Measurements from ENCODE around the gene DCC. TPM values are rescaled to one million over a fixed set of nuclear protein-coding genes. Genes with fewer than 3 reads are reported as not detected.

Gene DCC
- total and polyA plus RNA-seq, 9 of the 15 experiments (the other 6 are each of a cell fraction or from before 2014, with no cell fraction given) = not detected

DNA sequence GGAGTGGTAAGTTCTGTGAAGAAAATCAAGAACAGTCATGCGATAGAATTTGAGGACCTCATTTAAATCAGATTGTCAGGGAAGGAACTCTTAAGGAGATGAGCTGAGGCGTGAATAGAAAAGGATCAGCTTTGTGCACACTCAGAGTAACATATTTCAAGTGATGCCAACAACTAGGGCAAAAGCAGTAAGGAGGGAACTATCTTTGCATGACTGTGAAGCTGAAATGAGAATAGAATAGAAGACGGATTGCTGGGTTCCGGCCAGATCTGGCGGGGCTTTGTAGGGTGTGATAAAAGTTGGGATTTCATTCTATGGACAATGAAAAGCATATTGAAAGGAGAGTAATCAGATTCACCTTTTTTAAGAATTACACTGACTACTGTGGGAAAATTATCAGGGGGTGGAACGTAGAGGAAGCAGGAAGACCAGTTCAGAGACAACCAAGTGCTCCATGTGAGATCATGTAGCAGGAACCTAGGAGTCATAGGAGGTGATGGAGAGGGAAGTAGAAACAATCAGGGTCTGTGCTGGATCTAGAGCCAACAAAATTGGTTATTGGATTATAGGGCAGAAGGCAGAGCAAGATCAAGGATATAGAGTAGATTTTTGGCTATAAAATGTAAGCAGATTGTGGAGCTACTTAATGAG is 884.3 kb downstream of the DCC start:
- no peaks in the 10 kb centered on the region for H3K4me1 ChIP-seq (replicated peaks in 1 of 2; ENCODE audit: control insufficient read depth in 2 of 2, insufficient read depth in 2 of 2, low read length in 2 of 2)
- H3K27me3 ChIP-seq (ENCODE audit: control insufficient read depth in 2 of 2, insufficient read depth in 2 of 2, low read length in 2 of 2) = no peaks in the 10 kb centered on the region
- no peak overlapping the region for H2AFZ ChIP-seq (ENCODE audit: low read depth, low read length)
- TF ChIP-seq, protein P1, sequence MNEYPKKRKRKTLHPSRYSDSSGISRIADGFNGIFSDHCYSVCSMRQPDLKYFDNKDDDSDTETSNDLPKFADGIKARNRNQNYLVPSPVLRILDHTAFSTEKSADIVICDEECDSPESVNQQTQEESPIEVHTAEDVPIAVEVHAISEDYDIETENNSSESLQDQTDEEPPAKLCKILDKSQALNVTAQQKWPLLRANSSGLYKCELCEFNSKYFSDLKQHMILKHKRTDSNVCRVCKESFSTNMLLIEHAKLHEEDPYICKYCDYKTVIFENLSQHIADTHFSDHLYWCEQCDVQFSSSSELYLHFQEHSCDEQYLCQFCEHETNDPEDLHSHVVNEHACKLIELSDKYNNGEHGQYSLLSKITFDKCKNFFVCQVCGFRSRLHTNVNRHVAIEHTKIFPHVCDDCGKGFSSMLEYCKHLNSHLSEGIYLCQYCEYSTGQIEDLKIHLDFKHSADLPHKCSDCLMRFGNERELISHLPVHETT (CRISPR knock-in tag; conservative IDR thresholded peaks at IDR 0.05 in 1 of 2, IDR thresholded peaks at IDR 0.05 in 1 of 2) = no peak
- TF ChIP-seq JUNB (CRISPR knock-in tag; conservative IDR thresholded peaks at IDR 0.05) = no peak
- no peak for TF ChIP-seq ILF3 (IDR thresholded peaks at IDR 0.05; ENCODE audit: borderline replicate concordance)
- no peak for TF ChIP-seq ZC3H8 (IDR thresholded peaks at IDR 0.05)
- no peak for TF ChIP-seq HMG20B (CRISPR knock-in tag; IDR thresholded peaks at IDR 0.05)
- BruUV-seq (replicated peaks) = no TSS peak
- H3K4me2 ChIP-seq (ENCODE audit: insufficient read depth, low read length) = no peak overlapping the region
- no peaks in the 10 kb centered on the region for H3K9me3 ChIP-seq (replicated peaks; ENCODE audit: control insufficient read depth, insufficient read depth, low read depth, low read length)
- no peak overlapping the region for H3K27ac ChIP-seq (ENCODE audit: extremely low read depth, low read depth, low read length)
- H3K79me2 ChIP-seq (ENCODE audit: control insufficient read depth, insufficient read depth, low read length) = no peaks in the 10 kb centered on the region
- ChIA-PET POLR2A (no interaction called here), CTCF (ENCODE audit: low intra/inter-chr PET ratio) (no interaction called here)
- FAIRE-seq = no peak
- intact Hi-C loops (cut with micrococcal nuclease) = no loop called here
- no peak overlapping the region for H3K9ac ChIP-seq (ENCODE audit: insufficient read depth in 1 of 2, low read depth in 2 of 2, low read length in 2 of 2)
- no peaks in the 10 kb centered on the region for H3K36me3 ChIP-seq (ENCODE audit: control insufficient read depth, insufficient read depth, low read length)
- no peak overlapping the region for H3K4me3 ChIP-seq
- no peaks in the 10 kb centered on the region for H4K20me1 ChIP-seq (replicated peaks; ENCODE audit: control insufficient read depth, insufficient read depth, low read length)
- WGBS (ENCODE audit: insufficient coverage, low coverage, missing lambda C conversion rate) = 5% methylated on average over 4 of the region's 6 CpGs
- in situ Hi-C loops (cut with MboI) = no loop called here
- ATAC-seq = no peak
- H3K9me1 ChIP-seq (ENCODE audit: control insufficient read depth, insufficient read depth, low read length) = no peaks in the 10 kb centered on the region
- DNase-seq (ENCODE audit: extremely low read depth in 1 of 4, low spot score in 3 of 4) = no peak

All from K562 (cell line).